Ishikawa (cell line): ENCODE measurements around the gene DCTD.

Experiments used
- CEBPB ChIP-seq: IDR thresholded peaks from 2 replicates; pipeline ENCODE4 v1.6.1; 2012
- CREB1 ChIP-seq: IDR thresholded peaks from 2 replicates; pipeline ENCODE4 v1.6.1; 2012; ENCODE audit warnings: low read depth
- EGR1 ChIP-seq: IDR thresholded peaks from 2 replicates; pipeline ENCODE4 v1.6.1; 2012
- EP300 ChIP-seq: IDR thresholded peaks from 2 replicates; pipeline ENCODE4 v1.6.1; 2012; ENCODE audit warnings: borderline replicate concordance
- FOXM1 ChIP-seq: IDR thresholded peaks from 2 replicates; pipeline ENCODE4 v1.6.1; 2012; ENCODE audit warnings: low read depth, borderline replicate concordance
- MAX ChIP-seq: IDR thresholded peaks from 2 replicates; pipeline ENCODE4 v1.6.1; 2012
- NFIC ChIP-seq: IDR thresholded peaks from 2 replicates; pipeline ENCODE4 v1.6.1; 2012
- RAD21 ChIP-seq: IDR thresholded peaks from 2 replicates; pipeline ENCODE4 v1.6.1; 2012; ENCODE audit warnings: low read depth
- REST ChIP-seq: IDR thresholded peaks from 2 replicates; pipeline ENCODE4 v1.6.1; 2012; ENCODE audit warnings: low read depth, mild to moderate bottlenecking
- TAF1 ChIP-seq: IDR thresholded peaks from 2 replicates; pipeline ENCODE4 v1.6.1; 2012; ENCODE audit warnings: low read depth, mild to moderate bottlenecking
- TCF12 ChIP-seq: IDR thresholded peaks from 2 replicates; pipeline ENCODE4 v1.6.1; 2012; ENCODE audit warnings: low read depth
- TEAD4 ChIP-seq: IDR thresholded peaks from 2 replicates; pipeline ENCODE4 v1.6.1; 2012
- USF1 ChIP-seq: IDR thresholded peaks from 2 replicates; pipeline ENCODE4 v1.6.1; 2012
- YY1 ChIP-seq: IDR thresholded peaks from 2 replicates; pipeline ENCODE4 v1.6.1; 2012; ENCODE audit warnings: low read depth
- ZBTB7A ChIP-seq: IDR thresholded peaks from 2 replicates; pipeline ENCODE4 v1.6.1; 2012; ENCODE audit warnings: low read depth

The DCTD gene

GRCh38 chr4:182894681-182895275 lies 22.4 kb downstream of the DCTD start:
- TF ChIP-seq EP300 (no peak), REST (no peak), USF1 (no peak), YY1 (no peak), EGR1 (no peak), ZBTB7A (no peak), MAX (no peak), NFIC (no peak), TAF1 (no peak), RAD21 (no peak), CREB1 (no peak), TEAD4 (no peak), CEBPB (no peak), TCF12 (no peak), FOXM1 (no peak)

GRCh38 chr4:182893474-182894080 lies 23.6 kb downstream of the DCTD start:
- TF ChIP-seq CREB1 = no peak
- no peak for TF ChIP-seq RAD21
- no peak for TF ChIP-seq YY1
- no peak for TF ChIP-seq NFIC
- no peak for TF ChIP-seq USF1
- no peak for TF ChIP-seq FOXM1
- no peak for TF ChIP-seq TAF1
- no peak for TF ChIP-seq CEBPB
- no peak for TF ChIP-seq ZBTB7A
- no peak for TF ChIP-seq EGR1
- no peak for TF ChIP-seq MAX
- TF ChIP-seq REST = no peak
- no peak for TF ChIP-seq TEAD4
- TF ChIP-seq TCF12 = no peak
- TF ChIP-seq EP300 = no peak

GRCh38 chr4:182893047-182893446 lies 24.1 kb downstream of the DCTD start:
- TF ChIP-seq EGR1 (no peak), RAD21 (no peak), CEBPB (no peak), TEAD4 (no peak)

- TF ChIP-seq RAD21 (no peak), CREB1 (no peak)
These were observed 27.0 kb downstream of the DCTD start for GRCh38 chr4:182890202-182890601.

GRCh38 chr4:182888891-182889290 lies 28.3 kb downstream of the DCTD start:
- TF ChIP-seq EGR1 (no peak), FOXM1 (no peak), RAD21 (no peak), MAX (no peak), TAF1 (no peak), EP300 (no peak), TCF12 (no peak), REST (no peak), TEAD4 (no peak), USF1 (no peak)
